HEK293 (cell line): ENCODE measurements around the gene SART3.
A peak's percentile ranks its signal among the peaks of the same experiment; 100 is the strongest.

Source experiments
- CTCF ChIA-PET: fragments of 350-600 bp; formaldehyde crosslinking; extraction: SDS; loops from one replicate; lab custom pipeline; 2021; ENCODE audit warnings: antibody characterized with exemption; lab: Yijun Ruan, JAX
- POLR2A ChIA-PET: fragments of 300-600 bp; formaldehyde crosslinking; extraction: SDS; loops from one replicate; lab custom pipeline; 2020; ENCODE audit warnings: antibody characterized with exemption, inconsistent platforms; lab: Yijun Ruan, JAX
- H3K27ac ChIP-seq: fragments of 200-500 bp; sonication (Bioruptor generic); 2 replicates; pipeline ENCODE4 v1.5.1; 2014; ENCODE audit warnings: low read depth, low read length, control low read depth, inconsistent platforms; ENCODE audit errors: extremely low read depth
- H3K36me3 ChIP-seq, 2 experiments: fragments of 200-500 bp in 1 of 2; sonication (Bioruptor generic) in 1 of 2; 1 replicate in 1 of 2; 2 replicates in 1 of 2; pipeline ENCODE4 v1.5.1; 2014 to 2017; ENCODE audit warnings: inconsistent platforms in 2 of 2, low read length in 2 of 2; ENCODE audit not compliant: control insufficient read depth in 2 of 2, insufficient read depth in 1 of 2
- H3K4me1 ChIP-seq: fragments of 200-500 bp; sonication (Bioruptor generic); 2 replicates; pipeline ENCODE4 v1.5.1; 2014; ENCODE audit warnings: mild to moderate bottlenecking, low read length, inconsistent platforms; ENCODE audit not compliant: control insufficient read depth, insufficient read depth
- H3K4me3 ChIP-seq: 2 replicates; pipeline ENCODE4 v1.5.1; 2011; ENCODE audit warnings: low read depth, mild to moderate bottlenecking, control low read depth, low read length, moderate library complexity
- H3K9me3 ChIP-seq: fragments of 200-500 bp; sonication (Bioruptor generic); 2 replicates; pipeline ENCODE4 v1.5.1; 2014; ENCODE audit warnings: low read depth, low read length, inconsistent platforms; ENCODE audit not compliant: control insufficient read depth, insufficient read depth
- KLF9 ChIP-seq: fragments of 450-650 bp; formaldehyde crosslinking; IDR thresholded peaks from 2 replicates; pipeline ENCODE4 v1.5.1; 2016; ENCODE audit warnings: missing biosample characterization, missing genetic modification characterization, low read depth
- ZNF19 ChIP-seq: fragments of 450-650 bp; formaldehyde crosslinking; IDR thresholded peaks from 2 replicates; pipeline ENCODE4; 2016; ENCODE audit warnings: missing biosample characterization, missing genetic modification characterization, low read depth
- ZNF2 ChIP-seq: fragments of 450-650 bp; formaldehyde crosslinking; IDR thresholded peaks from 2 replicates; pipeline ENCODE4 v1.5.1; 2016; ENCODE audit warnings: missing biosample characterization, missing genetic modification characterization
- ZNF510 ChIP-seq: fragments of 450-650 bp; formaldehyde crosslinking; IDR thresholded peaks from 2 replicates; pipeline ENCODE4 v1.5.1; 2018; ENCODE audit warnings: mild to moderate bottlenecking, missing genetic modification characterization, missing biosample characterization; ENCODE audit not compliant: insufficient replicate concordance
- ZNF623 ChIP-seq: fragments of 450-650 bp; formaldehyde crosslinking; IDR thresholded peaks from 2 replicates; pipeline ENCODE4 v1.5.1; 2016; ENCODE audit warnings: missing biosample characterization, missing genetic modification characterization
- ZNF707 ChIP-seq: fragments of 450-650 bp; formaldehyde crosslinking; IDR thresholded peaks from 2 replicates; pipeline ENCODE4 v1.5.1; 2016; ENCODE audit warnings: missing biosample characterization, missing genetic modification characterization
- ZNF776 ChIP-seq: fragments of 450-650 bp; formaldehyde crosslinking; IDR thresholded peaks from 2 replicates; pipeline ENCODE4 v1.5.0; 2017; ENCODE audit warnings: missing biosample characterization, missing genetic modification characterization, borderline replicate concordance
- TF ChIP-seq, protein P1 (sequence below): fragments of 450-650 bp; formaldehyde crosslinking; conservative IDR thresholded peaks from 2 replicates; pipeline ENCODE4 v1.5.1; 2016; ENCODE audit warnings: low read depth, missing biosample characterization, missing genetic modification characterization
- TF ChIP-seq, protein P2 (sequence below): fragments of 450-650 bp; formaldehyde crosslinking; IDR thresholded peaks from 2 replicates; pipeline ENCODE4 v1.5.1; 2016; ENCODE audit warnings: missing biosample characterization, missing genetic modification characterization
- TF ChIP-seq, protein P3 (sequence below): fragments of 450-650 bp; IDR thresholded peaks from 2 replicates; pipeline ENCODE4 v1.5.1; 2018; ENCODE audit warnings: missing biosample characterization, missing genetic modification characterization

Gene SART3

DNA sequence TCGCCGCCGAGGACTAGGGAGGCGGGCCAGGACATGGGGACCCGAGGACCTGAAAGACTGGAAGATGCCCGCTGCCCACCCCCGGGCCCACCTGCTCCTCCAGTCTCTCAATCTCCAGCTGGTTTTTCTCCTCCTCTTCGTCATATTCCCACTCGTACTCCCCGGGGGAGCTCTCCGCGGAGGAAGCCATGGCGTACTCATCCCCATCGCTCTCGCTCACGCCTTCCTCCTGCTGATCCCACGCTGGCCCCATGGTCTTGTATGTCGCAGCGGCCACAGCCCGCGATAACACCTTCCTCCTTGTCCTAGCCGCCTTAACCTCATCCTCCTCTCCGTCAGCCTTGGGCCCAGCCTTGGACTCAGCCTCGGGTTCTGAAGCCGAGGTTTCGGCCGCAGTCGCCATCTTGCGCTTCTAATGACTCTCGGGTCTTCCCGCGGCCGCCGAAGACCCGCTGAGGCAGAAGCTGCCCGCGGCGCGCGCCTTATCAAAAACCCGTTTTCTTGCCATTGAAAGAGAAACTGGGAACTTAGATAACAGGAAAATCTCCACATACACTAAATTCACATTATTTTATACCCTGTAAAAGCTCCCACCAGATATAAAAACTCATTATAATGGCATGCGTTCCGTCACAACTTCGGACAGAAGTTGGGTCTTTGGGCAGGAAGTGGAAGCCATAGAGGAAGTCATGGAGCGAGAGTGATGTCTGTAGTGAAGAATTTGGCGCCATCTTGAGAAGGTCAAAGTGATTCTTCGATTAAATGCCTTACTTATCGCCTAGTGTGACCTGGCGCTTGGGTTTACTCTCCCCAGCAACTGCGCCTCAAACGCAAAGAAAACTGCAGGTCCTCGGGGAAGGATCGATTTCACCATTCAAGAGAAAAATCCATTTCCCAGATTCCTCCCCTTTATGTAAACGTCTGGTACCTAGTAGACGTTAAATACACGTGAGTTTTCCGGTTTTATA is at the start of gene SART3 (continued):
- TF ChIP-seq, protein P1, sequence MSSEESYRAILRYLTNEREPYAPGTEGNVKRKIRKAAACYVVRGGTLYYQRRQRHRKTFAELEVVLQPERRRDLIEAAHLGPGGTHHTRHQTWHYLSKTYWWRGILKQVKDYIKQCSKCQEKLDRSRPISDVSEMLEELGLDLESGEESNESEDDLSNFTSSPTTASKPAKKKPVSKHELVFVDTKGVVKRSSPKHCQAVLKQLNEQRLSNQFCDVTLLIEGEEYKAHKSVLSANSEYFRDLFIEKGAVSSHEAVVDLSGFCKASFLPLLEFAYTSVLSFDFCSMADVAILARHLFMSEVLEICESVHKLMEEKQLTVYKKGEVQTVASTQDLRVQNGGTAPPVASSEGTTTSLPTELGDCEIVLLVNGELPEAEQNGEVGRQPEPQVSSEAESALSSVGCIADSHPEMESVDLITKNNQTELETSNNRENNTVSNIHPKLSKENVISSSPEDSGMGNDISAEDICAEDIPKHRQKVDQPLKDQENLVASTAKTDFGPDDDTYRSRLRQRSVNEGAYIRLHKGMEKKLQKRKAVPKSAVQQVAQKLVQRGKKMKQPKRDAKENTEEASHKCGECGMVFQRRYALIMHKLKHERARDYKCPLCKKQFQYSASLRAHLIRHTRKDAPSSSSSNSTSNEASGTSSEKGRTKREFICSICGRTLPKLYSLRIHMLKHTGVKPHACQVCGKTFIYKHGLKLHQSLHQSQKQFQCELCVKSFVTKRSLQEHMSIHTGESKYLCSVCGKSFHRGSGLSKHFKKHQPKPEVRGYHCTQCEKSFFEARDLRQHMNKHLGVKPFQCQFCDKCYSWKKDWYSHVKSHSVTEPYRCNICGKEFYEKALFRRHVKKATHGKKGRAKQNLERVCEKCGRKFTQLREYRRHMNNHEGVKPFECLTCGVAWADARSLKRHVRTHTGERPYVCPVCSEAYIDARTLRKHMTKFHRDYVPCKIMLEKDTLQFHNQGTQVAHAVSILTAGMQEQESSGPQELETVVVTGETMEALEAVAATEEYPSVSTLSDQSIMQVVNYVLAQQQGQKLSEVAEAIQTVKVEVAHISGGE (tag by site-specific recombination) = peak; percentile 78
- no peak for TF ChIP-seq ZNF19 (tag by site-specific recombination)
- no peak for TF ChIP-seq ZNF510 (tag by site-specific recombination)

DNA sequence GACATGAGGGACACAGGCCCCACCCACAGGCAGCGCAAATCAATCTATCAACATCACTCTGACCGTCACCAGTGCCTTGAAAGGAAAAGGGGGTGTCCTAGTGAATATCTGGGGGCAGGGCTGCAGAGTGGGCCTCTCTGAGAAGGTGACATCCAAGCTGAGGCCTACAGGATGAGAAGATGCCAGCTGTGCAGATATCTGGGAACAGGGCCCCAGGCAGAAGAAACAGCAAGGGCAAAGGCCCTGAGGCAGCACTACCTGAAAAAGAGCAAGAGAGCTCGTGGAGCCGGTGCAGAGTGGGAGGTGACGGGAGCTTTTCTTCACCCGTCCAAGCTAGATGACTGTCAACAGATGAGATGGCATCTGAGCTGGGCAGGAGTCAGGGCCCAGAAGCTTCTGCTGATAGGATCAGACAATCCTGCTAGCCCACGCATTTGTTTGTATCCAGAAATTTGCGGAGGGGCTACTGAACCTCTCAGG is 49.4 kb upstream of the SART3 start:
- Histone ChIP-seq H3K9me3 (no peaks in the 10 kb centered on the region), H3K4me3 (no peak overlapping the region), H3K4me1 (no peaks in the 10 kb centered on the region), H3K27ac (no peak overlapping the region), H3K36me3 (no peaks in the 10 kb centered on the region)
- CTCF ChIA-PET = interaction anchor here (0.6 to 3.7 kb wide), 3 partner anchors 8 to 47 kb away, joined by 3 to 15 read pairs (median 3); no protein-coding TSS in a partner anchor
- POLR2A ChIA-PET = no interaction called here
- TF ChIP-seq ZNF623 = peak; percentile 87
- TF ChIP-seq ZNF2 = no peak
- no peak for TF ChIP-seq ZNF776

DNA sequence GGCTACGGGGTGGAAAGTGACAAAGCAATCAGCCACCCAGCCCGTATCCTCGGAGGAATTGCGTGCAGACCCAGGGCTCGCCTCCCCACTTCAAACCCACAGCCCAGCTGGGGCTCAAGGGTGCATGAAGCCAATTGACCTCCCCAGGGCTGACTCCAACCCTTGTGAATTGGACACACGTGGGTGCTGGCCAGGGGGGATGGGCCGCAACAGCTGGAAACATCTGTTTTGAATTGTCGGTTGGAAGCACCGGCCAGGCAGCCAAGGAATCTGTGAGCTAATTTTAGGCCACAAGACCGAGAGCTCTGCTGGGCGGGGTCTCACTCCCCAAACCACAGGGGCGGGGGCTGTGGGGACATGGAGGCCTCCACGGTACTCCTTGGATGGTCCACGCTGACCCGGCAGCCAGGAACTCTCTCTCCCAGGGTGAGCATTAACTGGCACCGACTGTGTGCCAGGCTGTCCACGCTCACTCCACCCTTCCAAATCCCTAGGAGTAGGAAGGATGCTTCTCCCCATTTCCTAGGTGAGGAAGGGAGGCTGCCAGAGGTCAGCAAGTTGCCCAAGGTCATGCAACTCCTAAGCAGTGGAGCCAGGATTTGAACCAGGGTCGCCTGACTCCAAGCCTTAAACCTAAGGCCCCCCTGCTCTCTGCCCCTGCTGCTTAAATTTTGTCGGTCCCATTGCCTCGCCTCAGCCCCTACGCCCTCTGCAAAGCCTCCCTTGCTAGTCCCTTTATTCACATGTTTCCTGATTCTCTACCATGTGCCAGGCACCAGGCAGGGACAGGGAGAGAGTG is 48.8 kb upstream of the SART3 start:
- TF ChIP-seq KLF9 (tag by site-specific recombination) = no peak
- TF ChIP-seq, protein P1 (tag by site-specific recombination) = no peak
- TF ChIP-seq, protein P2, sequence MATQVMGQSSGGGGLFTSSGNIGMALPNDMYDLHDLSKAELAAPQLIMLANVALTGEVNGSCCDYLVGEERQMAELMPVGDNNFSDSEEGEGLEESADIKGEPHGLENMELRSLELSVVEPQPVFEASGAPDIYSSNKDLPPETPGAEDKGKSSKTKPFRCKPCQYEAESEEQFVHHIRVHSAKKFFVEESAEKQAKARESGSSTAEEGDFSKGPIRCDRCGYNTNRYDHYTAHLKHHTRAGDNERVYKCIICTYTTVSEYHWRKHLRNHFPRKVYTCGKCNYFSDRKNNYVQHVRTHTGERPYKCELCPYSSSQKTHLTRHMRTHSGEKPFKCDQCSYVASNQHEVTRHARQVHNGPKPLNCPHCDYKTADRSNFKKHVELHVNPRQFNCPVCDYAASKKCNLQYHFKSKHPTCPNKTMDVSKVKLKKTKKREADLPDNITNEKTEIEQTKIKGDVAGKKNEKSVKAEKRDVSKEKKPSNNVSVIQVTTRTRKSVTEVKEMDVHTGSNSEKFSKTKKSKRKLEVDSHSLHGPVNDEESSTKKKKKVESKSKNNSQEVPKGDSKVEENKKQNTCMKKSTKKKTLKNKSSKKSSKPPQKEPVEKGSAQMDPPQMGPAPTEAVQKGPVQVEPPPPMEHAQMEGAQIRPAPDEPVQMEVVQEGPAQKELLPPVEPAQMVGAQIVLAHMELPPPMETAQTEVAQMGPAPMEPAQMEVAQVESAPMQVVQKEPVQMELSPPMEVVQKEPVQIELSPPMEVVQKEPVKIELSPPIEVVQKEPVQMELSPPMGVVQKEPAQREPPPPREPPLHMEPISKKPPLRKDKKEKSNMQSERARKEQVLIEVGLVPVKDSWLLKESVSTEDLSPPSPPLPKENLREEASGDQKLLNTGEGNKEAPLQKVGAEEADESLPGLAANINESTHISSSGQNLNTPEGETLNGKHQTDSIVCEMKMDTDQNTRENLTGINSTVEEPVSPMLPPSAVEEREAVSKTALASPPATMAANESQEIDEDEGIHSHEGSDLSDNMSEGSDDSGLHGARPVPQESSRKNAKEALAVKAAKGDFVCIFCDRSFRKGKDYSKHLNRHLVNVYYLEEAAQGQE (tag by site-specific recombination) = no peak
- TF ChIP-seq ZNF707 = no peak
- TF ChIP-seq, protein P3, sequence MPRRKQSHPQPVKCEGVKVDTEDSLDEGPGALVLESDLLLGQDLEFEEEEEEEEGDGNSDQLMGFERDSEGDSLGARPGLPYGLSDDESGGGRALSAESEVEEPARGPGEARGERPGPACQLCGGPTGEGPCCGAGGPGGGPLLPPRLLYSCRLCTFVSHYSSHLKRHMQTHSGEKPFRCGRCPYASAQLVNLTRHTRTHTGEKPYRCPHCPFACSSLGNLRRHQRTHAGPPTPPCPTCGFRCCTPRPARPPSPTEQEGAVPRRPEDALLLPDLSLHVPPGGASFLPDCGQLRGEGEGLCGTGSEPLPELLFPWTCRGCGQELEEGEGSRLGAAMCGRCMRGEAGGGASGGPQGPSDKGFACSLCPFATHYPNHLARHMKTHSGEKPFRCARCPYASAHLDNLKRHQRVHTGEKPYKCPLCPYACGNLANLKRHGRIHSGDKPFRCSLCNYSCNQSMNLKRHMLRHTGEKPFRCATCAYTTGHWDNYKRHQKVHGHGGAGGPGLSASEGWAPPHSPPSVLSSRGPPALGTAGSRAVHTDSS = no peak
- Histone ChIP-seq H3K4me1 (no peaks in the 10 kb centered on the region), H3K9me3 (no peaks in the 10 kb centered on the region), H3K27ac (no peak overlapping the region), H3K4me3 (no peak overlapping the region), H3K36me3 (no peaks in the 10 kb centered on the region)
- ChIA-PET CTCF (interaction anchor here (0.6 to 3.7 kb wide), 3 partner anchors 8 to 251 kb away, joined by 3 to 15 read pairs (median 4); no protein-coding TSS in a partner anchor), POLR2A (interaction anchor here (0.9 kb wide), 1 partner anchor 47 kb away, joined by 3 read pairs; the partner anchor contains the start of gene ISCU)
